ENCODE data around the gene CLDND1.

The CLDND1 gene

GRCh38 chr3:98551236-98551635 lies 28.5 kb upstream of the CLDND1 start:
- no peak for DNase-seq

DNA sequence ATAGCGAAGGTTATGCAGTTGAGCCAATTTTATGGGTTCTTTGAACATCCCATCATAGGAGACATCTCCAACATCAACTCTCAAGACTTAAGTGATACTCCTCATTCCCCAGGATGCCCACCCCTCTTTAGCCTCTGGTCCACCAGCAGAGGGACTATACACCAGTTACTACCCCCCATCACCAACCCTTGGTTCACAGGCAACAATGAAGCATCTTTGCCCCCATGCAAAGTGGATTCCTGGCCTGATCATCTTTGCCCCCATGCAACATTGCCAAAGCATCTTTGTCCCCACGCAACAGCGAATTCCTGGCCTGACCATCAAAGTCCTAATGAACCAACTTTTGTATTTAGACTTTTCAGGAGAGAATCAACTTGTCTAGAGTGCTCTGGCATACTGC lies 28.1 kb upstream of the CLDND1 start:
- no peak for DNase-seq

DNA sequence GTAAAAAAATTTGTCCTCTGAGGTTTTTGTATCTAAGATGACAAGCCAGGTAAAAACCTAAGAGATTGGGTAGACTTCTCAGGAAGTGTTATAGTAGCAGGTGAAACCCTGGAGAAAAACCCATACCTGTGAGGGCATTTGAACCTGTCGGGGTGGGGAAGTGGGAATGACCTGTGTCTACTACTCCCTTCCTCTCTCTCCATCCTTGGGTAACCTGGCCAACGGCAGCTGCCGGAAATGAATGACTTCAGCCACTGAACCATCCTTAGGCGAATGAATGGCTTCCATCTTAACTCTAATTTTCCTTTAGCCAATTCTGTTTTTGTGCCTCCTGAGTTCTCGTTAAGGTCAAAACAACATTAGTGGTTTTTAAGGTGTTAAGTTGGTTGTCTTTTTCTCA lies 25.8 kb upstream of the CLDND1 start:
- DNase-seq, result no peak

DNA sequence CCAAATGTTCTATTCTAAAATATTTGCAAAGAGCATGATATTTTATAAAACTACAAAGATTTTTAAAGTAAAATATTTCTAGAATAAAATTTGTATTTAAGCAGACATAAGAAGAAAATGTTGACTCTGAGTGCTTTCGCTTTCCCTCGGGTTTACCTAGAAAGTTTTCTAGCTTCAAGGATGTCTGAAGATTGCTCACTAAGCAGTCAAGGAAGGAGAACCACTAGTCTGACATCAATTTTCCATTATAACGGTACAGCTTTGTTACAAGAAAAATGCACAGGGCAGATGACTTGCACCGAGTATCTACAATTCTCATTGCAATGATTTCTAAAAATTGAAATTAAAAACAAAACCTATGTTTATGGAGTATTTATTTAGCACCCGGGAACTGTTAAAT lies 23.2 kb upstream of the CLDND1 start:
- no peak for DNase-seq

DNA sequence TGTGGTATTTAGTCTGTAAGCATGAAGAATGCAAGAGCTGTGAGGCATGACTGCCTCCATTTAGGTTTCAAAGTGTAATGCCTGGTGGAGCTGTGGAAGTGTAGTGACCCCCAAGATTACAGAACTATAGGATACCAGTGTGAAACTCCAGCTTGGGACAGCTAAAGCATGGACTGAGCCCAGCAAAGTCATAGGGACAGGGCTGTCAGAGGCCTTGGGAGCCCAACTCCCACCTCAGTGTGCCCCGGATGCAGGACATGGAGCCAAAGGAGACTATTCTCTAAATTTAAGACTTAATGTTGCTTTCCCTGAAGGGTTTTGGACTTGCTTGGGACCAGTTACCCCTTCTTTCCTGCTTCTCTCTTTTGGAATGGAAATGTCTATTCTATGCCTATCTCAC lies 19.9 kb upstream of the CLDND1 start:
- DNase-seq, result no peak

DNA sequence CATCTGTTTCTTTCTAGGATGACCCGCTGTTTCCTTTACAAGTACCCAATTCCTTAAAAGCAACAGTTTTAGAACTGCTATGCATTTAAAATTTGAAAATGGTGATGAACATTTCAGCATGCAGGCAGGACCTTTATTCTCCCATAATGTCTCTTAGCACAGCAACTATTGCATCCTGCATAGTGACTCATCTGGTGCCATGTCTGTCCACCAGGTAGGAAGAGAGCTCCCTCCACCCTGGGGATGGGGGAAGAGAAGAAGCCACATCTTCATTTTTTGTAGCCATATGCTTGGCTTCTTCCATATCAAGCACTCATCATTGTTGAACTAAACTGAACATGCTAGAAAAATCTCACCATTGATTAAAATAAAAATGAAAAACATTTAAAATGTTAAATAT lies 19.0 kb upstream of the CLDND1 start:
- no peak for DNase-seq

- DNase-seq, result no peak
These were observed 17.6 kb upstream of the CLDND1 start for GRCh38 chr3:98540346-98540745.

DNA sequence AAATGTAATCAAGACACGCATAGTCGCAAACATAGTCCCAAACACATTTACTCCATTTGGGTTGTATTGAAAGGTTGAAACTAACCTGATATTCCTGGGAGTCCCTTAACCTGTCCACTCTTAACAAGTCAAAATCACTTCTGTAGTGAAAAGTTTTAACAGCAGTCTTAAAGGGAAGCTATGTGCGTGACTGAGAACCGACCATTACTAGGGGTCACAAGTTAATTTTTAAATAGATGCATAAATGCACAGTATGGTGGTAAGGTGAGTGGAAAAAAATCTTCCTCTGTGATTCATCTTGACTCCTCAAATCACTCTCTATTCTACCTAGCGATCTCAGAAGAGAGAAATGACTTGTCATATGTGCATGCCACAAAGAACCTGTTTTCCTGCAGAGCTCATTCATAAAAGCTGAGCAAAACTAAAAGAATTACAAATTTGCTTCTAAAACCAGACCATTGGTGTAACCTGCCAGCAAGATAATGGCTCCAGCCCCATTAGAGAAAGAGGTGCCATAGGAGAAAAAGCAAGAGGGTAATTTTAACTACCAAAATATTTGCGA lies 13.8 kb upstream of the CLDND1 start:
- DNase-seq, result no peak

- no peak for DNase-seq
These were observed 12.0 kb upstream of the CLDND1 start for GRCh38 chr3:98534734-98535133.

- no peak for DNase-seq
These were observed 11.5 kb upstream of the CLDND1 start for GRCh38 chr3:98534168-98534567.

GRCh38 chr3:98532709-98533571 lies 10.2 kb upstream of the CLDND1 start:
- DNase-seq, result no peak

DNA sequence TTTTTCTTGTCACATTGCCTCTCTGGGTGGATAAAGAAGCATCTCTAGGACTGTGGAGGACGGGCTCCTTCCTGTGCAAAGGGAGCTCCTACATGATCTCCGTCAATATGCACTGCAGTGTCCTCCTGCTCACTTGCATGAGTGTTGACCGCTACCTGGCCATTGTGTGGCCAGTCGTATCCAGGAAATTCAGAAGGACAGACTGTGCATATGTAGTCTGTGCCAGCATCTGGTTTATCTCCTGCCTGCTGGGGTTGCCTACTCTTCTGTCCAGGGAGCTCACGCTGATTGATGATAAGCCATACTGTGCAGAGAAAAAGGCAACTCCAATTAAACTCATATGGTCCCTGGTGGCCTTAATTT lies 9.6 kb upstream of the CLDND1 start:
- no peak for DNase-seq

- DNase-seq, result no peak
These were observed 9.0 kb upstream of the CLDND1 start, which contains the start of gene GPR15 for GRCh38 chr3:98531622-98532274. Gene GPR15 (plus strand): TSS chr3:98531978. CDS start chr3:98532034, 56 bp downstream.

GRCh38 chr3:98530676-98531075 lies 8.0 kb upstream of the CLDND1 start:
- no peak for DNase-seq

DNA sequence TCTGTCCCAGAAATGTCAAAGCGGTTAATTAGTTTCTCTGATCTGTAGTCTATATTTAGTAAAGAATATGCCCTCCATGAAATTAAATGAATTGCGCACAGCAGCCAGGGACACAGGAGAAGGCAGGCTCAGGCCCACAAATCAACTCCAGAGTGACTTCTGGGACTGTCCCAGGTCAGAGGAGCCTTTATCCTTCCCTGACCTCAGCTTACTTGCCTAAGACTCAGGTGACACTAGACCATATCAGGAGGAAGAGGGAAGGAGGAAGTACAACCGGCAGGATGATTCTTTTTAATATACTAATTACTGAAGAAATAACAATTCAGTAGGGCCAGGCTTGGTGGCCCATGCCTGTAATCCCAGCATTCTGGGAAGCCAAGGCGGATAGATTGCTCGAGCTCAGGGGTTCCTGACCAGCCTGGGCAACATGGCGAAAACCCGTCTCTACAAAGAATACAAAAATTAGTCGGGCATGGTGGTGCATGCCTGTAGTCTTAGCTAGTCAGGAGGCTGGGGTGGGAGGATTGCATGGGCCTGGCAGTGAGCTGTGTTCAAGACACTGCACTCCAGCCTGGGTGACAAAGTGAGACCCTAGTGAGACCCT lies 7.3 kb upstream of the CLDND1 start:
- DNase-seq, result no peak

DNA sequence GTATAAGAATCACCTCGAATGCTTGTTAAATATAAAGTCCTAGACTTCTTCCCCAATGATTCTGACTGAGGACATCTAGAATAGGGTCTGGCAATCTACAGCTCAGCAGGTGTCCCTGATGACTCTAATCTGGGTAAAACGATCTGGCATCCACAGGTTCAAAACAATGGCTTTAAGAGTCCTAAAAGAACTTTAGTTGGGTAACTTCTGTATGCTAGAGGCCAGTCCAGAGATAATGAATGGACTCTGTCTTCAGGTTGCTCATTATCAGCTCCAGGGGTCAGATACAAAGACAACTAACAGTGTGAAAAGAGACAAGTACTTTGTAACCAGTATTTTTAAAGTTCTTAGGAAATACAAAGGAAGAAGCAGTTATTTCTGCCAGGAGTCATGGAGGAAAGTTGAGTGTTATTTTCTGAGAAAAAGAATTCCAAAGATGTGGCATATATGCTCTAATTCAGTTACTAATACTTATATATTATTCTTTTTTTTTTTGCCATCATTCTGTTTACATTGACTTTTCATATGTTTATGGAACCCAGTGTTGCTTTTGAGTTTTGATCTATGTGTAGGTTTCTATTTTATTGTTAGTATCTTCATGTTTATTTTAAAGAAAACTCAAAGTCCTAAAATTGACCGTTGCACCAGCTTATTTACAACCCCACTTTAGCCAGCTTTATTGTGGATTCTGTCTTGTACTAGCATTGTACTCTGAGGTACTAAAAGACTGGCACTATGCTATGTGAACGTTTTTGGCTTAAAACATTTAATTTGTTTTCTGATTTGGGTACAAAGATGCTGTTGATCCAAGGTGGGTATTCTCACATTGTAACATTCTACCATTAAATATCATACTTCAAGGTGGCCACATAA lies 6.0 kb upstream of the CLDND1 start:
- no peak for DNase-seq

DNA sequence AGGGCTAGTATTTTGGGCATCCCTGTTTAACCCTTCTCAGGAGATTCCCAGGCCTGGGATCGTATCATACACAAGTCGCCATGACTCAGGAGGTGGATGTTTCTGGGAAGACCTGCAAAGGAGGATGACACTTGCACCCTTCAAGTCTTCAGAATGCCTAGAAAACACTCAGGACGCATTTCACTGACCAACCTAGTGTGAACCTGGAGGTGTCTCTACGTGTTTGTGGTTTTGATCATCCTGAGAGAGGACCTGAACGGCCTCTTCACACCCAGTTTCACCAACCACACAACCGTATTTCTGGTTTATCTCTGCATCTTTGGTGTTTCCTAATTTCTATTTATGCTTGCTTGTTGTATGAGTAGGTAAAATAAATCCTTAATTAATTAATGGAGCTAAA lies 2.8 kb upstream of the CLDND1 start:
- DNase-seq, result no peak

DNA sequence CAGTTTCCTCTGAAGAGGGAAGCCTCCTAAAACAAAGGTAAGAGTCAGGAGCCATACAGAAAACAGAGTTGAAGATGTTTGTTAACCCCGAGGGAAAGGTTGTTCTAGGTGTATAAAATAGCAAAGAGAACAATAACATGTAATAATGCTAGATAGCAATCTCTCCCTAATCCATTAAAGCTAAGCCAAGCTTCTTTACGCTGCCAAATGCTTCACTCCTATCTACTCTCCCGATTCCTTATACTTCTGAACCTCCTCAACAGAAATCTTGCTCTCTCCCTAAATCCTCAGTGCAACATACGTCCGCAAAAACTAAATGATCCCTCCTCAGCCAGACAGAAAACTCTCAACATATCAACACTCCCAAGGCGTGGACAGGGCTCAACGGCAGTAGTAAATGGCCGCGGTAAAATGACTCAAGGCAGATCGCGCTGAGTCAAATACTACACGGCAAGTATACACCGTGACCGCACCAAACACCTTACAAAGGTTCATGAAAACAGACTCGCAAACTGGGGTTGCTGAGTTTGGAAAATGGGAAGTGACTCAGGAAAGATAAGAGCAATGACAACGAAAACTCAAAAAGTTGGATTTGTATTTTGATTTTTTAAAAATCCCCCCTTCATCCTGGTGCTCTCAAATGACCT lies 682 bp downstream of the CLDND1 start:
- DNase-seq, result no peak

- DNase-seq, result no peak
These were observed 3.4 kb downstream of the CLDND1 start for GRCh38 chr3:98519351-98519750.

GRCh38 chr3:98518816-98519215 lies 3.9 kb downstream of the CLDND1 start:
- no peak for DNase-seq

GRCh38 chr3:98514948-98515347 lies 7.8 kb downstream of the CLDND1 start:
- no peak for DNase-seq

DNA sequence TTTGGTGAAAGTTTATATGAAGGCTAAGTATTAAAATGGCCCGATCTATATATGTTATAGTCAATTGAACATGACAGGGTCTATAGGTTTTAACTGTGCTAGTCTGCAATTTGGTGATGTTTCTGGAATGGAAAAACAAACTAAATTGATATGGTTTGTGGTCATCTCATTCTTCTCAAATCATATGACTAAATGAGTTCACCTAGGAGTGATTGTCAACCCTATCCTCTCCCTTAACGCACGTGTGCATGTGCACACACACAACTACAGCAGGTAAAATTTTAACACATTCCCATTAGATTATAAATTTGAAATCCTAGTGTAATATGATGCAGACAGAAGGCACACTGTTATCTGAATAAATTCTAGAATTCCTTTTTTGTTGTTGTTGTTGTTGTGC lies 9.0 kb downstream of the CLDND1 start:
- no peak for DNase-seq
